GM12801 (cell line): Measurements from ENCODE around the gene ZMYND8.

ENCODE experiments used
- TF ChIP-seq, protein P1 (sequence below): IDR thresholded peaks from one replicate; pipeline ENCODE4 v1.5.1; 2011; ENCODE audit warnings: control low read depth; ENCODE audit not compliant: insufficient read length; ENCODE audit errors: extremely low read depth

The ZMYND8 gene

GRCh38 chr20:47357296-47358038 is 968 bp upstream of the ZMYND8 start:
- TF ChIP-seq, protein P1, sequence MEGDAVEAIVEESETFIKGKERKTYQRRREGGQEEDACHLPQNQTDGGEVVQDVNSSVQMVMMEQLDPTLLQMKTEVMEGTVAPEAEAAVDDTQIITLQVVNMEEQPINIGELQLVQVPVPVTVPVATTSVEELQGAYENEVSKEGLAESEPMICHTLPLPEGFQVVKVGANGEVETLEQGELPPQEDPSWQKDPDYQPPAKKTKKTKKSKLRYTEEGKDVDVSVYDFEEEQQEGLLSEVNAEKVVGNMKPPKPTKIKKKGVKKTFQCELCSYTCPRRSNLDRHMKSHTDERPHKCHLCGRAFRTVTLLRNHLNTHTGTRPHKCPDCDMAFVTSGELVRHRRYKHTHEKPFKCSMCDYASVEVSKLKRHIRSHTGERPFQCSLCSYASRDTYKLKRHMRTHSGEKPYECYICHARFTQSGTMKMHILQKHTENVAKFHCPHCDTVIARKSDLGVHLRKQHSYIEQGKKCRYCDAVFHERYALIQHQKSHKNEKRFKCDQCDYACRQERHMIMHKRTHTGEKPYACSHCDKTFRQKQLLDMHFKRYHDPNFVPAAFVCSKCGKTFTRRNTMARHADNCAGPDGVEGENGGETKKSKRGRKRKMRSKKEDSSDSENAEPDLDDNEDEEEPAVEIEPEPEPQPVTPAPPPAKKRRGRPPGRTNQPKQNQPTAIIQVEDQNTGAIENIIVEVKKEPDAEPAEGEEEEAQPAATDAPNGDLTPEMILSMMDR: no peak

- TF ChIP-seq, protein P1: no peak
Measured at GRCh38 chr20:47356220-47356525, 326 bp downstream of the ZMYND8 start.

- TF ChIP-seq, protein P1: no peak
Measured at GRCh38 chr20:47355489-47356219, 845 bp downstream of the ZMYND8 start.

DNA sequence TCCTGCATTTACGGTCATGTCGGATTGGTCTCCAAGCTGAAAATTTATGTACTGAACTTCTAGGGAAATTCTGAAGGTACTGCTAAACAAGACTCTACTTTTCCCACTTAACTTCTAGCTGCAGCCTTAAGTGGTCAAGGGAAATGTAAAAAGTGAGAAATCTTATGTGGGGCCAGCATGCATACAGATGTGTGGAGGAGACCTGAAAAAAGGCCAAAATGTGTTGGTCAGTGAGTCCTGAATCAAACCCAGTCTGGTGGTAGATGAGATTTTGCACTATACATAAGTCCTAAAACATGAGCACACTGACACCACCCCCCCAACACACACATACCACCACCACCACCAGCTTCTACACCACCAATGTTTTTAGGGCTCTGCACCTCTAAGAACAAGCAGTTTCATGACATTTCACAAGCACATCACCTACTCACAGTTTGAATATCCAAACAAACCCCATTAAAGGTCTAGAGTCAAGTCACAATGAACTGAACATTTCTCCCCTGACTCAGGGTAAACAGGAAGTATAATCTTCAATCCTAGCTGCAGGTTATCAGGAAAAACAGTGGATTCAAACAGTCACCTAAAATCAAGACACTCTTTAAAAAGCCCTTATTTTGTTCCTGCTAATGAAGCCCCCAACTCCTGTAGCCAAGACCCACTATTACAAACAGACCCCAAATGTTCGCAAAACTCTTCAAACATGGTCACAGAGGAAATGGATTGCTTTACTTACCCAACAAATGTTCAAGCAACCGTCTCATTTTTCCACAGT is 1.6 kb downstream of the ZMYND8 start:
- TF ChIP-seq, protein P1: no peak

DNA sequence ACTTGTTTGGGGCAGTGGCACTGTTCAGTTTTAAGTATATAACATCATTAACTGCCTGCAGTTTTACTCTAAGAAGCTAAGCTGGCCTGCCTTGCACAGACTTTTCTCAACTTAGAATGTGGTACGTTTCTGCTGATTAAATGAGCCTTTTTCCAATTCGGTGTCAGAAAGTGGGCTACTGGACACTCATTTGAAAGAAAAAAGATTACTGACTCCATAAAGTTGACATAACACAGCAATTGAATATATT is 2.1 kb downstream of the ZMYND8 start:
- TF ChIP-seq, protein P1: no peak

GRCh38 chr20:47353692-47354463 is 2.6 kb downstream of the ZMYND8 start:
- TF ChIP-seq, protein P1: no peak

DNA sequence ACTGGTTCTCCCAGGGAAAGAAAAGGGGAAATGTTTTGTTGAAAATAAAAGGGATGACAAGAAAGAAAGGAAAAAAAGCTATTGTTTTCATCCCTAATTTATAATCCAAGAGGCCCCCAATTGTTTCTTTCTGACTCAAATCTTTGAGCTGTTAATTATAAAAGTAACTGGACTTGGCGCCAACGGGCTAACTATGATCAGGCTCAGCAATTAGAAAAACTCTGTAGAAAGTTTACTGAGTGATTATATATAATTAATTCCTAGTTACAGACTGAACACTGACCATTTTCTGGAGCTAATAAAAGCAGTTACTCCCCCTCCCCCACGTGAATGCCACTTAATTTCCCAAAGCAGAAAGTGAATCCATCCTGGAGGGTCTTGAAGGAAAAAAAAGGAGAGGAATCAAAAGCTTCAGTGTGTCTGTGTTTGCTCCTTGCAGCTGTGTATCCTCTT is 3.2 kb downstream of the ZMYND8 start:
- TF ChIP-seq, protein P1: no peak
